K562 (cell line): Measurements from ENCODE around the gene PRSS8. TPM values are rescaled to one million over a fixed set of nuclear protein-coding genes. Genes with fewer than 3 reads are reported as not detected.
A peak's percentile ranks its signal among the peaks of the same experiment; 100 is the strongest.

Source experiments
- ASH1L ChIP-seq: fragments of 450-650 bp; IDR thresholded peaks from 2 replicates; pipeline ENCODE4 v1.6.1; 2018; ENCODE audit warnings: borderline replicate concordance, mild to moderate bottlenecking, low read depth; ENCODE audit not compliant: partially characterized antibody
- BCL6 ChIP-seq: fragments of 250-450 bp; sonication (Bioruptor Pico); IDR thresholded peaks from 2 replicates; pipeline ENCODE4 v1.4.0; 2020
- CXXC5 ChIP-seq: fragments of 250-450 bp; sonication (Bioruptor Pico); IDR thresholded peaks from 2 replicates; pipeline ENCODE4 v1.8.0; 2022; ENCODE audit warnings: inconsistent platforms, mild to moderate bottlenecking, moderate library complexity
- DDX20 ChIP-seq: fragments of 450-650 bp; IDR thresholded peaks from 2 replicates; pipeline ENCODE4 v1.6.1; 2016; ENCODE audit warnings: missing genetic modification characterization, low read depth, mild to moderate bottlenecking, missing compliant biosample characterization, moderate library complexity
- EP300 ChIP-seq: IDR thresholded peaks from 2 replicates; pipeline ENCODE4 v1.6.1; 2012; ENCODE audit warnings: low read length, improper control_type of control experiment
- KAT7 ChIP-seq: sonication (generic); formaldehyde crosslinking; IDR thresholded peaks from 2 replicates; pipeline ENCODE4 v1.8.0; 2022; ENCODE audit warnings: missing genetic modification reagents, mild to moderate bottlenecking, borderline replicate concordance
- L3MBTL2 ChIP-seq: fragments of 450-650 bp; IDR thresholded peaks from 2 replicates; pipeline ENCODE4 v1.6.1; 2016; ENCODE audit warnings: mild to moderate bottlenecking, moderate library complexity
- MAX ChIP-seq: sonication (generic); formaldehyde crosslinking; IDR thresholded peaks from 2 replicates; pipeline ENCODE4 v1.9.0; 2022; ENCODE audit warnings: mild to moderate bottlenecking, missing genetic modification reagents
- NFIC ChIP-seq: fragments of 450-650 bp; IDR thresholded peaks from 2 replicates; pipeline ENCODE4 v1.6.1; 2017; ENCODE audit warnings: mild to moderate bottlenecking, inconsistent platforms
- NRF1 ChIP-seq, 2 experiments: fragments of 450-650 bp; IDR thresholded peaks in 1 of 2; conservative IDR thresholded peaks in 1 of 2; 2 replicates each; pipeline ENCODE4 v1.6.1; 2014; ENCODE audit warnings: mild to moderate bottlenecking in 2 of 2
- POU5F1 ChIP-seq: fragments of 150-350 bp; IDR thresholded peaks from 2 replicates; pipeline ENCODE4 v1.6.1; 2014; ENCODE audit warnings: borderline replicate concordance, low read length, low read depth, mild to moderate bottlenecking; ENCODE audit not compliant: partially characterized antibody
- RBM17 ChIP-seq: fragments of 200-400 bp; formaldehyde crosslinking; IDR thresholded peaks from 2 replicates; pipeline ENCODE4 v1.6.1; 2017; ENCODE audit warnings: low read depth, mild to moderate bottlenecking, low read length, borderline replicate concordance
- SMAD1 ChIP-seq: fragments of 150-350 bp; IDR thresholded peaks from 2 replicates; pipeline ENCODE4 v1.6.1; 2014; ENCODE audit warnings: low read length, low read depth; ENCODE audit not compliant: partially characterized antibody
- TBL1XR1 ChIP-seq, 2 experiments: IDR thresholded peaks; 2 replicates each; pipeline ENCODE4 v1.6.1; 2012; ENCODE audit warnings: improper control_type of control experiment in 2 of 2, low read length in 2 of 2, mild to moderate bottlenecking in 1 of 2
- TRIM24 ChIP-seq, 2 experiments: fragments of 450-650 bp; IDR thresholded peaks; 2 replicates each; pipeline ENCODE4 v1.6.1; 2016
- ZBTB33 ChIP-seq: sonication (generic); formaldehyde crosslinking; IDR thresholded peaks from 2 replicates; pipeline ENCODE4 v1.8.1; 2023; ENCODE audit warnings: mild to moderate bottlenecking, missing genetic modification reagents
- ZNF134 ChIP-seq: fragments of 250-450 bp; sonication (Bioruptor Pico); conservative IDR thresholded peaks from 2 replicates; pipeline ENCODE4 v1.4.0; 2020
- ZNF165 ChIP-seq: fragments of 250-450 bp; sonication (Bioruptor Pico); IDR thresholded peaks from 2 replicates; pipeline ENCODE4 v1.4.0; 2020; ENCODE audit warnings: borderline replicate concordance
- ZNF41 ChIP-seq: fragments of 250-450 bp; sonication (Bioruptor Pico); conservative IDR thresholded peaks from 2 replicates; pipeline ENCODE4 v1.4.0; 2020; ENCODE audit warnings: mild to moderate bottlenecking
- ZNF77 ChIP-seq: fragments of 250-450 bp; sonication (Bioruptor Pico); IDR thresholded peaks from 2 replicates; pipeline ENCODE4 v1.5.0; 2020
- polyA plus RNA-seq, 8 experiments: library from polyadenylated mRNA; depleted of rRNA in 4 of 8; stranded (reverse) in 5 of 8; unstranded in 3 of 8; fragments of >200 nt; fragmentation: Nextera tagmentation in 2 of 8; fragmentation: Illumina TruSeq in 1 of 8; extraction: Ambion mirVana in 2 of 8; extraction: Trizol in 1 of 8; gene quantifications; 2 replicates each; pipeline versions ENCODE4 v1.2.1 to v1.2.3, GENCODE V29; 2011 to 2014; ENCODE audit warnings: inconsistent platforms in 1 of 8, missing spikeins in 1 of 8
- total RNA-seq, 7 experiments: library from RNA; depleted of rRNA in 6 of 7; stranded (reverse); fragments of >200 nt in 6 of 7; fragmentation: Illumina TruSeq in 2 of 7; extraction: Trizol in 2 of 7; gene quantifications; 2 replicates each; pipeline versions ENCODE4 v1.2.1 to v1.2.3, GENCODE V29; 2011 to 2021; ENCODE audit warnings: low replicate concordance in 1 of 7
- TF ChIP-seq, protein P1 (sequence below): fragments of 450-650 bp; IDR thresholded peaks from 2 replicates; pipeline ENCODE4 v1.6.1; 2016; ENCODE audit warnings: borderline replicate concordance
- TF ChIP-seq, protein P2 (sequence below): fragments of 200-800 bp; sonication (Bioruptor generic); IDR thresholded peaks from 2 replicates; pipeline ENCODE4 v1.6.1; 2017; ENCODE audit warnings: missing genetic modification characterization, missing compliant biosample characterization
- TF ChIP-seq, protein P3 (sequence below): sonication (generic); formaldehyde crosslinking; IDR thresholded peaks from 2 replicates; pipeline ENCODE4 v1.8.0; 2022; ENCODE audit warnings: mild to moderate bottlenecking, low read depth, missing genetic modification reagents

PRSS8 gene
- total and polyA plus RNA-seq, 9 of the 15 experiments (the other 6 are each of a cell fraction or from before 2014, with no cell fraction given) = 0.25 to 3.9 (median 1.3) TPM; not detected in 1

DNA sequence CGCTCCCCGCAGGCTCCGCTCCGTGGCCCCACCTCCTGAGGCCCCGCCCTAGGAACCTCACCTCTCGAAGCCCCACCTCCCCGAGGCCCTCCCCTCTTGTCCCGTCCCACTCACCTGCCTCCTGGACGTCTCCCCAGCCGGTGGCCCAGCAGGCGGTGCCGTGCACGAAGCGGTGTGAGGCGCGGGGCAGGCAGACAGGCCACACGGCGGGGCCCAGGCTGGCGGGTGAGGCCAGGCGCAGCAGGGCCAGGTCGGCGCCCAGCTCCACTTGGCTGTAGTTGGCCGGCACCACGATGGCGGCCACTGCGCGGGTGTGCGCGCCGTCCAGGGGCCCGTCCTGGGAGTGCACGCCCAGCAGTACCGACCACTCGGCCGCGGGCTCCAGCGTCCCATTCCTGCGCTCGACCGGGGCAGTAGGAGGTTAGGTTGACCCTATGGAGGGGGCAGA lies 12.8 kb upstream of the PRSS8 start (continued):
- TF ChIP-seq KAT7 (CRISPR knock-in tag) (no peak), MAX (peak; percentile 77; the same call in 1 of the 2 replicates), POU5F1 (no peak), ASH1L (no peak), ZBTB33 (CRISPR knock-in tag) (peak; percentile 98), BCL6 (CRISPR knock-in tag) (no peak), ZNF41 (CRISPR knock-in tag) (no peak), TRIM24 (IDR thresholded peaks at IDR 0.05) (peak in 1 of 2 experiments; percentile 47; a peak in 1 of 4 replicates), ZNF134 (CRISPR knock-in tag) (no peak), NRF1 (conservative IDR thresholded peaks at IDR 0.05 in 1 of 2, IDR thresholded peaks at IDR 0.05 in 1 of 2) (peak; percentile 62 to 67), CXXC5 (0 out of 2 replicates have a peak, but pooled peaks have one; percentile 27), EP300 (no peak), ZNF165 (CRISPR knock-in tag) (no peak), L3MBTL2 (peak; percentile 91), DDX20 (no peak), RBM17 (no peak), TBL1XR1 (IDR thresholded peaks at IDR 0.05; ENCODE audit: low read length in 2 of 2) (no peak), SMAD1 (no peak), ZNF77 (CRISPR knock-in tag) (no peak), NFIC (peak; percentile 76)
- TF ChIP-seq, protein P1, sequence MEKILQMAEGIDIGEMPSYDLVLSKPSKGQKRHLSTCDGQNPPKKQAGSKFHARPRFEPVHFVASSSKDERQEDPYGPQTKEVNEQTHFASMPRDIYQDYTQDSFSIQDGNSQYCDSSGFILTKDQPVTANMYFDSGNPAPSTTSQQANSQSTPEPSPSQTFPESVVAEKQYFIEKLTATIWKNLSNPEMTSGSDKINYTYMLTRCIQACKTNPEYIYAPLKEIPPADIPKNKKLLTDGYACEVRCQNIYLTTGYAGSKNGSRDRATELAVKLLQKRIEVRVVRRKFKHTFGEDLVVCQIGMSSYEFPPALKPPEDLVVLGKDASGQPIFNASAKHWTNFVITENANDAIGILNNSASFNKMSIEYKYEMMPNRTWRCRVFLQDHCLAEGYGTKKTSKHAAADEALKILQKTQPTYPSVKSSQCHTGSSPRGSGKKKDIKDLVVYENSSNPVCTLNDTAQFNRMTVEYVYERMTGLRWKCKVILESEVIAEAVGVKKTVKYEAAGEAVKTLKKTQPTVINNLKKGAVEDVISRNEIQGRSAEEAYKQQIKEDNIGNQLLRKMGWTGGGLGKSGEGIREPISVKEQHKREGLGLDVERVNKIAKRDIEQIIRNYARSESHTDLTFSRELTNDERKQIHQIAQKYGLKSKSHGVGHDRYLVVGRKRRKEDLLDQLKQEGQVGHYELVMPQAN = no peak
- TF ChIP-seq, protein P2, sequence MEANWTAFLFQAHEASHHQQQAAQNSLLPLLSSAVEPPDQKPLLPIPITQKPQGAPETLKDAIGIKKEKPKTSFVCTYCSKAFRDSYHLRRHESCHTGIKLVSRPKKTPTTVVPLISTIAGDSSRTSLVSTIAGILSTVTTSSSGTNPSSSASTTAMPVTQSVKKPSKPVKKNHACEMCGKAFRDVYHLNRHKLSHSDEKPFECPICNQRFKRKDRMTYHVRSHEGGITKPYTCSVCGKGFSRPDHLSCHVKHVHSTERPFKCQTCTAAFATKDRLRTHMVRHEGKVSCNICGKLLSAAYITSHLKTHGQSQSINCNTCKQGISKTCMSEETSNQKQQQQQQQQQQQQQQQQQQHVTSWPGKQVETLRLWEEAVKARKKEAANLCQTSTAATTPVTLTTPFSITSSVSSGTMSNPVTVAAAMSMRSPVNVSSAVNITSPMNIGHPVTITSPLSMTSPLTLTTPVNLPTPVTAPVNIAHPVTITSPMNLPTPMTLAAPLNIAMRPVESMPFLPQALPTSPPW (CRISPR knock-in tag) = peak; percentile 24; the same call in 1 of the 2 replicates
- TF ChIP-seq, protein P3, sequence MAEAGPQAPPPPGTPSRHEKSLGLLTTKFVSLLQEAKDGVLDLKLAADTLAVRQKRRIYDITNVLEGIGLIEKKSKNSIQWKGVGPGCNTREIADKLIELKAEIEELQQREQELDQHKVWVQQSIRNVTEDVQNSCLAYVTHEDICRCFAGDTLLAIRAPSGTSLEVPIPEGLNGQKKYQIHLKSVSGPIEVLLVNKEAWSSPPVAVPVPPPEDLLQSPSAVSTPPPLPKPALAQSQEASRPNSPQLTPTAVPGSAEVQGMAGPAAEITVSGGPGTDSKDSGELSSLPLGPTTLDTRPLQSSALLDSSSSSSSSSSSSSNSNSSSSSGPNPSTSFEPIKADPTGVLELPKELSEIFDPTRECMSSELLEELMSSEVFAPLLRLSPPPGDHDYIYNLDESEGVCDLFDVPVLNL = no peak
